Measurements from ENCODE around the gene CHMP6. TPM values are rescaled to one million over a fixed set of nuclear protein-coding genes. Genes with fewer than 3 reads are reported as not detected.
A peak's percentile ranks its signal among the peaks of the same experiment; 100 is the strongest.

Gene CHMP6
- total RNA-seq, 2 experiments from 2014 or later, result 7.9 to 23.8 TPM

GRCh38 chr17:80981062-80981902, 10.4 kb upstream of the CHMP6 start:
- Histone ChIP-seq H3K4me3 (ENCODE audit: low read depth, low read length, poor library complexity, severe bottlenecking) (no peak overlapping the region), H2AFZ (ENCODE audit: low read length) (no peak overlapping the region), H3K9me2 (ENCODE audit: insufficient read depth, low read length) (no peaks in the 10 kb centered on the region), H3K36me3 (ENCODE audit: insufficient read depth, low read length) (no peaks in the 10 kb centered on the region), H3K4me2 (ENCODE audit: low read length) (no peak overlapping the region), H3K4me1 (ENCODE audit: insufficient read depth, low read length, poor library complexity, severe bottlenecking) (no peaks in the 10 kb centered on the region), H4K20me1 (ENCODE audit: insufficient read depth, low read length) (no peaks in the 10 kb centered on the region), H3K79me2 (ENCODE audit: insufficient read depth, low read depth, low read length) (no peaks in the 10 kb centered on the region), H3K9me3 (ENCODE audit: low read length) (no peaks in the 10 kb centered on the region), H3K27ac (ENCODE audit: low read depth, low read length, poor library complexity, severe bottlenecking) (no peak overlapping the region)
- ChIA-PET CTCF (ENCODE audit: unreplicated experiment) (no interaction called here), POLR2A (no interaction called here)
- TF ChIP-seq, protein P1, sequence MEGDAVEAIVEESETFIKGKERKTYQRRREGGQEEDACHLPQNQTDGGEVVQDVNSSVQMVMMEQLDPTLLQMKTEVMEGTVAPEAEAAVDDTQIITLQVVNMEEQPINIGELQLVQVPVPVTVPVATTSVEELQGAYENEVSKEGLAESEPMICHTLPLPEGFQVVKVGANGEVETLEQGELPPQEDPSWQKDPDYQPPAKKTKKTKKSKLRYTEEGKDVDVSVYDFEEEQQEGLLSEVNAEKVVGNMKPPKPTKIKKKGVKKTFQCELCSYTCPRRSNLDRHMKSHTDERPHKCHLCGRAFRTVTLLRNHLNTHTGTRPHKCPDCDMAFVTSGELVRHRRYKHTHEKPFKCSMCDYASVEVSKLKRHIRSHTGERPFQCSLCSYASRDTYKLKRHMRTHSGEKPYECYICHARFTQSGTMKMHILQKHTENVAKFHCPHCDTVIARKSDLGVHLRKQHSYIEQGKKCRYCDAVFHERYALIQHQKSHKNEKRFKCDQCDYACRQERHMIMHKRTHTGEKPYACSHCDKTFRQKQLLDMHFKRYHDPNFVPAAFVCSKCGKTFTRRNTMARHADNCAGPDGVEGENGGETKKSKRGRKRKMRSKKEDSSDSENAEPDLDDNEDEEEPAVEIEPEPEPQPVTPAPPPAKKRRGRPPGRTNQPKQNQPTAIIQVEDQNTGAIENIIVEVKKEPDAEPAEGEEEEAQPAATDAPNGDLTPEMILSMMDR (conservative IDR thresholded peaks at IDR 0.05; ENCODE audit: low read length), result peak; percentile 95
- TF ChIP-seq EZH2phosphoT487 (IDR thresholded peaks at IDR 0.05; ENCODE audit: borderline replicate concordance, low read depth, low read length), result no peak
- intact Hi-C loops (cut with micrococcal nuclease; ENCODE audit: unreplicated experiment), result loop anchor here (1.0 to 2.0 kb wide), 2 partner anchors 406 to 554 kb away; no protein-coding TSS in a partner anchor
- DNase-seq (ENCODE audit: low spot score), result peak; percentile 51
- BruUV-seq (replicated peaks), result no TSS peak

- ChIA-PET CTCF (ENCODE audit: unreplicated experiment) (no interaction called here), POLR2A (no interaction called here)
- no TSS peak for BruUV-seq (replicated peaks)
- Histone ChIP-seq H3K79me2 (ENCODE audit: insufficient read depth, low read depth, low read length) (no peaks in the 10 kb centered on the region), H3K4me1 (ENCODE audit: insufficient read depth, low read length, poor library complexity, severe bottlenecking) (no peaks in the 10 kb centered on the region), H3K4me3 (ENCODE audit: low read depth, low read length, poor library complexity, severe bottlenecking) (no peak overlapping the region), H2AFZ (ENCODE audit: low read length) (no peak overlapping the region), H3K27ac (ENCODE audit: low read depth, low read length, poor library complexity, severe bottlenecking) (no peak overlapping the region), H3K9me2 (ENCODE audit: insufficient read depth, low read length) (no peaks in the 10 kb centered on the region), H3K4me2 (ENCODE audit: low read length) (no peak overlapping the region), H3K36me3 (ENCODE audit: insufficient read depth, low read length) (no peaks in the 10 kb centered on the region), H3K9me3 (ENCODE audit: low read length) (no peaks in the 10 kb centered on the region), H4K20me1 (ENCODE audit: insufficient read depth, low read length) (no peaks in the 10 kb centered on the region)
- TF ChIP-seq EZH2phosphoT487 (IDR thresholded peaks at IDR 0.05; ENCODE audit: borderline replicate concordance, low read depth, low read length), result no peak
- TF ChIP-seq, protein P1 (conservative IDR thresholded peaks at IDR 0.05; ENCODE audit: low read length), result no peak
- intact Hi-C loops (cut with micrococcal nuclease; ENCODE audit: unreplicated experiment), result loop anchor here (1.0 to 2.0 kb wide), 2 partner anchors 407 to 555 kb away; no protein-coding TSS in a partner anchor
- no peak for DNase-seq (ENCODE audit: low spot score)
Observed at GRCh38 chr17:80981929-80982425, 9.7 kb upstream of the CHMP6 start.

DNA sequence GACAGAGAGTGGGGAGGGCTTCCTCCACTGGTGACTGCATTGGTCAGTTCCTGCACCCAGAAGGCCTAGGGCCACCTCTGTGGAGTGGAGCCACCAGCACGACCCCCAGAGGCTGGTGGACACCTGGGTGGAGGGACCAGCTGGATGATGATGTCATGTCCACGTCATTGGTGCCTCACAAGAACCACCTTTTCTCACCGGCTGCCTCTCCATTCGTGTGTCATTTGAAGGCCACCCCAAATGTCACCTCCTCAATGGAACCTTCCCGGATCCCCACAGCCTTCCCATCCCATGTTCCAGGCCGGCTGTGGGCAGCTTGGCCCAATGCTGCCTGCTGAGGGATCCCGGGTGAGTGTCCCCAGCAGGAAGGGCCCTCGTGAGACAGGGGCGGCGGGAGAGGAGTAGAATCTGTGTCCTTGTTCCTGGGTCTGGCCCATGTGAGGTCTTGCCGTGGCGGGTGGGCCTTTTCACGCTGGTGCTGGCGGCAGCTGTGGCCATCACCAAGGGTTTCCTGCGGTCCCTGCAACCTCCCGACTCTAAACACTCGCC, 9.1 kb upstream of the CHMP6 start:
- no peaks in the 10 kb centered on the region for H3K4me1 ChIP-seq (ENCODE audit: insufficient read depth, low read length, poor library complexity, severe bottlenecking)
- H4K20me1 ChIP-seq (ENCODE audit: insufficient read depth, low read length), result no peaks in the 10 kb centered on the region
- TF ChIP-seq, protein P1 (conservative IDR thresholded peaks at IDR 0.05; ENCODE audit: low read length), result no peak
- no peak for TF ChIP-seq EZH2phosphoT487 (IDR thresholded peaks at IDR 0.05; ENCODE audit: borderline replicate concordance, low read depth, low read length)
- H3K36me3 ChIP-seq (ENCODE audit: insufficient read depth, low read length), result no peaks in the 10 kb centered on the region
- no peaks in the 10 kb centered on the region for H3K9me3 ChIP-seq (ENCODE audit: low read length)
- H3K9me2 ChIP-seq (ENCODE audit: insufficient read depth, low read length), result no peaks in the 10 kb centered on the region
- POLR2A ChIA-PET, result no interaction called here
- CTCF ChIA-PET (ENCODE audit: unreplicated experiment), result no interaction called here
- no TSS peak for BruUV-seq (replicated peaks)
- H3K4me3 ChIP-seq (ENCODE audit: low read depth, low read length, poor library complexity, severe bottlenecking), result no peak overlapping the region
- H3K79me2 ChIP-seq (ENCODE audit: insufficient read depth, low read depth, low read length), result no peaks in the 10 kb centered on the region
- H2AFZ ChIP-seq (ENCODE audit: low read length), result no peak overlapping the region
- no peak for DNase-seq (ENCODE audit: low spot score)
- no peak overlapping the region for H3K27ac ChIP-seq (ENCODE audit: low read depth, low read length, poor library complexity, severe bottlenecking)
- no peak overlapping the region for H3K4me2 ChIP-seq (ENCODE audit: low read length)
- intact Hi-C loops (cut with micrococcal nuclease; ENCODE audit: unreplicated experiment), result no loop called here

All from OCI-LY7 (cell line).